OCI-LY7 (cell line): Measurements from ENCODE around the gene ANKRD13C.

Source experiments
- CTCF ChIP-seq: fragments of 200-600 bp; sonication (generic); conservative IDR thresholded peaks from 2 replicates; pipeline ENCODE4 v1.5.1; 2014; ENCODE audit warnings: mild to moderate bottlenecking, antibody characterized with exemption, low read length, moderate library complexity, mixed read lengths
- EZH2phosphoT487 ChIP-seq: fragments of 200-600 bp; sonication (generic); IDR thresholded peaks from 2 replicates; pipeline ENCODE4 v1.6.1; 2018; ENCODE audit warnings: low read depth, borderline replicate concordance, mild to moderate bottlenecking, mixed run types, antibody characterized with exemption, low read length, moderate library complexity, mixed read lengths

GRCh38 chr1:70290218-70290617, 64.3 kb downstream of the ANKRD13C start:
- TF ChIP-seq CTCF (no peak), EZH2phosphoT487 (no peak)
